B cell (primary cell): ENCODE measurements around the gene ZNF212. TPM values are rescaled to one million over a fixed set of nuclear protein-coding genes. Genes with fewer than 3 reads are reported as not detected.

Experiments
- ATAC-seq: fragments of 200-7000 bp; cut with Tn5 transposase; one replicate; pipeline ENCODE4 v1.10.0; 2021; ENCODE audit warnings: low read depth, mild to moderate bottlenecking, moderate number of reproducible peaks, moderate library complexity
- CTCF ChIA-PET: fragments of 350-600 bp; sonication (Branson Sonifier 250); formaldehyde crosslinking; loops from one replicate; lab custom pipeline; 2021; ENCODE audit warnings: antibody characterized with exemption, inconsistent platforms; lab: Charles Lee
- POLR2A ChIA-PET: fragments of 350-600 bp; sonication (Branson Sonifier 250); formaldehyde crosslinking; loops from one replicate; lab custom pipeline; 2021; ENCODE audit warnings: antibody characterized with exemption; lab: Charles Lee
- DNase-seq: peaks from one replicate; pipeline ENCODE4 v3.0.0; 2013
- H2AFZ ChIP-seq: 2 replicates; pipeline ENCODE4 v1.6.1; 2012; ENCODE audit warnings: mild to moderate bottlenecking, low read depth, low read length; ENCODE audit not compliant: insufficient read depth, poor library complexity, severe bottlenecking
- H3K27ac ChIP-seq, 2 donors: 1 replicate in 1 of 2; 2 replicates in 1 of 2; pipeline ENCODE4 v1.5.1; 2012 to 2013; ENCODE audit warnings: low read length in 2 of 2, mild to moderate bottlenecking in 2 of 2, moderate library complexity in 1 of 2
- H3K27me3 ChIP-seq, 4 experiments: fragments of 200-600 bp in 1 of 4; sonication (generic) in 1 of 4; replicated peaks in 1 of 4; 1 replicate in 2 of 4; 2 replicates in 2 of 4; pipeline versions ENCODE4 v1.6.1 to v1.7.0; 2013 to 2016; ENCODE audit warnings: low read length in 3 of 4, mild to moderate bottlenecking in 2 of 4, mixed read lengths in 1 of 4, moderate library complexity in 1 of 4; ENCODE audit not compliant: insufficient read depth in 4 of 4, control insufficient read depth in 3 of 4; ENCODE audit errors: control extremely low read depth in 1 of 4
- H3K36me3 ChIP-seq, 2 experiments: replicated peaks in 1 of 2; 1 replicate in 1 of 2; 2 replicates in 1 of 2; pipeline versions ENCODE4 v1.6.1 to v1.7.1; 2013; ENCODE audit warnings: low read length in 1 of 2; ENCODE audit not compliant: insufficient read depth in 2 of 2, control insufficient read depth in 1 of 2; ENCODE audit errors: control extremely low read depth in 1 of 2, extremely low read depth in 1 of 2
- H3K4me1 ChIP-seq, 2 donors: fragments of 200-600 bp in 1 of 2; sonication (generic) in 1 of 2; 1 replicate in 1 of 2; 2 replicates in 1 of 2; pipeline versions ENCODE4 v1.5.1 to v1.6.1; 2013 to 2017; ENCODE audit warnings: low read length in 2 of 2; ENCODE audit not compliant: control insufficient read depth in 2 of 2, insufficient read depth in 2 of 2
- H3K4me2 ChIP-seq: replicated peaks from 2 replicates; pipeline ENCODE3; 2012; ENCODE audit warnings: mild to moderate bottlenecking, low read depth, low read length; ENCODE audit not compliant: poor library complexity, severe bottlenecking
- H3K4me3 ChIP-seq, 5 experiments: fragments of 200-600 bp in 1 of 5; sonication (generic) in 1 of 5; 1 replicate in 3 of 5; 2 replicates in 2 of 5; pipeline versions ENCODE4 v1.5.1 to v1.7.0; 2011 to 2016; ENCODE audit warnings: low read length in 4 of 5, mild to moderate bottlenecking in 4 of 5, low read depth in 2 of 5, control low read depth in 1 of 5, moderate library complexity in 1 of 5; ENCODE audit not compliant: insufficient read depth in 1 of 5; ENCODE audit errors: control extremely low read depth in 1 of 5, extremely low read depth in 1 of 5
- H3K79me2 ChIP-seq: fragments of 200-600 bp; sonication (generic); one replicate; pipeline ENCODE4 v1.6.0; 2016; ENCODE audit warnings: low read length; ENCODE audit not compliant: control insufficient read depth, insufficient read depth
- H3K9ac ChIP-seq: fragments of 200-600 bp; sonication (generic); 2 replicates; pipeline ENCODE4 v1.6.1; 2017; ENCODE audit warnings: mild to moderate bottlenecking, low read length, moderate library complexity
- H3K9me3 ChIP-seq, 3 donors: one replicate each; pipeline versions ENCODE4 v1.6.1 to v1.7.1; 2013; ENCODE audit warnings: low read length in 2 of 3; ENCODE audit not compliant: control insufficient read depth in 2 of 3, insufficient read depth in 1 of 3; ENCODE audit errors: control extremely low read depth in 1 of 3
- H4K20me1 ChIP-seq: 2 replicates; pipeline ENCODE4 v1.6.0; 2012; ENCODE audit warnings: mild to moderate bottlenecking, low read length; ENCODE audit not compliant: insufficient read depth, control insufficient read depth, poor library complexity, severe bottlenecking
- H3K27ac Mint-ChIP-seq: one replicate; pipeline ENCODE4 v1.8.0; 2021; ENCODE audit warnings: mixed read lengths
- H3K27me3 Mint-ChIP-seq: one replicate; pipeline ENCODE4 v1.8.0; 2021; ENCODE audit warnings: mixed read lengths
- H3K4me1 Mint-ChIP-seq: one replicate; pipeline ENCODE4 v1.8.0; 2021; ENCODE audit warnings: mixed read lengths
- H3K4me3 Mint-ChIP-seq: one replicate; pipeline ENCODE4 v1.8.0; 2021; ENCODE audit warnings: mixed read lengths
- H3K9me3 Mint-ChIP-seq: one replicate; pipeline ENCODE4 v1.8.0; 2022; ENCODE audit warnings: mixed read lengths; ENCODE audit not compliant: insufficient read depth
- EZH2 ChIP-seq: IDR thresholded peaks from 2 replicates; pipeline ENCODE4 v1.6.1; 2012; ENCODE audit warnings: borderline replicate concordance, low read depth, mild to moderate bottlenecking, moderate library complexity, low read length; ENCODE audit not compliant: insufficient read depth, poor library complexity, severe bottlenecking
- WGBS: methylation state at CpG from one replicate; pipeline ENCODE4 v1.1.5; 2013; ENCODE audit warnings: missing lambda C conversion rate; ENCODE audit not compliant: insufficient coverage; 5-methylcytosine and 5-hydroxymethylcytosine counted together
- intact Hi-C: fragments of 100-400 bp; cut with micrococcal nuclease; formaldehyde crosslinking; loops from one replicate; pipeline ENCODE4 v1.10.0; 2022
- polyA plus RNA-seq: library from polyadenylated mRNA; depleted of rRNA; stranded (reverse); fragments of >200 nt; gene quantifications from 2 replicates; pipeline ENCODE4 v1.2.3, GENCODE V29; 2012
- total RNA-seq, 2 donors: library from RNA; stranded (reverse); fragments of 120-200 nt in 1 of 2; gene quantifications; 1 replicate in 1 of 2; 2 replicates in 1 of 2; pipeline versions ENCODE4 v1.2.3 to v1.2.4, GENCODE V29; 2013 to 2022
- TF ChIP-seq, protein P1 (sequence below): fragments of 200-600 bp; IDR thresholded peaks from one replicate; pipeline ENCODE4 v1.8.0; 2022; ENCODE audit warnings: antibody characterized with exemption, mild to moderate bottlenecking

ZNF212 gene
- total and polyA plus RNA-seq, 2 donors (not counting 1 experiment from before 2014, with no cell fraction given): 8.1 to 22.5 TPM

DNA sequence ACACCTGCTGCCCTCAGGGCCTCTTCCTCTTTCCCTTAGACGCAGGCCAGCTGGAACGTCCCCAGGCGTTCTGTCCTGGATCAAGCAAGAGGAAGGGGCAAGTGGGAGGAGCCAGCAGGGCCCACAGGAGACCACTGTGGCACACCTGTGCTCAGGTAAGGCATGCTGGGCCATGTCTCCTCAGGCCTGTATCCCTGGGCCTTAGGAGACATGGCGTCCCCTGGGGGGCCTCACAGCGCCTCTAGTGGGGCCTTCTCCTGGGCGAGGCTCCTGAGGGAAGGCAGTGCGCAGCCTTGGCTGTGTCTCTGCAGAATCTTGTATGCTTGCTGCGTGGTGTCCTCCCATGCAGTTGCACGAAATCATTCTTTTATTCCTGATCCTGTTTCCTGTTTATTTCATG is 53.9 kb downstream of the ZNF212 start:
- ATAC-seq (no peak), DNase-seq (no peak)
- Histone ChIP-seq H3K27me3 (no peaks in the 10 kb centered on the region), H3K9me3 (peaks cover 0 to under 1% (median 0%) of the 10 kb centered on the region in 3 donors), H3K9ac (no peak overlapping the region), H4K20me1 (no peaks in the 10 kb centered on the region), H3K4me3 (no peak overlapping the region), H3K79me2 (no peaks in the 10 kb centered on the region), H3K27ac (no peak overlapping the region), H3K4me2 (no peak overlapping the region), H2AFZ (no peak overlapping the region), H3K4me1 (no peaks in the 10 kb centered on the region), H3K36me3 (no peaks in the 10 kb centered on the region)
- H3K27me3 Mint-ChIP-seq: no peaks in the 10 kb centered on the region
- H3K4me3 Mint-ChIP-seq: no peak overlapping the region
- CTCF ChIA-PET: no interaction called here
- POLR2A ChIA-PET: no interaction called here
- no peaks in the 10 kb centered on the region for H3K4me1 Mint-ChIP-seq
- WGBS: 95% methylated on average over 9 of the region's 9 CpGs
- H3K27ac Mint-ChIP-seq: no peak overlapping the region
- intact Hi-C loops: no loop called here
- TF ChIP-seq EZH2: no peak
- TF ChIP-seq, protein P1, sequence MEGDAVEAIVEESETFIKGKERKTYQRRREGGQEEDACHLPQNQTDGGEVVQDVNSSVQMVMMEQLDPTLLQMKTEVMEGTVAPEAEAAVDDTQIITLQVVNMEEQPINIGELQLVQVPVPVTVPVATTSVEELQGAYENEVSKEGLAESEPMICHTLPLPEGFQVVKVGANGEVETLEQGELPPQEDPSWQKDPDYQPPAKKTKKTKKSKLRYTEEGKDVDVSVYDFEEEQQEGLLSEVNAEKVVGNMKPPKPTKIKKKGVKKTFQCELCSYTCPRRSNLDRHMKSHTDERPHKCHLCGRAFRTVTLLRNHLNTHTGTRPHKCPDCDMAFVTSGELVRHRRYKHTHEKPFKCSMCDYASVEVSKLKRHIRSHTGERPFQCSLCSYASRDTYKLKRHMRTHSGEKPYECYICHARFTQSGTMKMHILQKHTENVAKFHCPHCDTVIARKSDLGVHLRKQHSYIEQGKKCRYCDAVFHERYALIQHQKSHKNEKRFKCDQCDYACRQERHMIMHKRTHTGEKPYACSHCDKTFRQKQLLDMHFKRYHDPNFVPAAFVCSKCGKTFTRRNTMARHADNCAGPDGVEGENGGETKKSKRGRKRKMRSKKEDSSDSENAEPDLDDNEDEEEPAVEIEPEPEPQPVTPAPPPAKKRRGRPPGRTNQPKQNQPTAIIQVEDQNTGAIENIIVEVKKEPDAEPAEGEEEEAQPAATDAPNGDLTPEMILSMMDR: no peak
- no peaks in the 10 kb centered on the region for H3K9me3 Mint-ChIP-seq

GRCh38 chr7:149293946-149294633 is 54.6 kb downstream of the ZNF212 start:
- POLR2A ChIA-PET: no interaction called here
- 97% methylated on average over 15 of the region's 15 CpGs for WGBS

More at GRCh38 chr7:149293946-149294633, 54.6 kb downstream of the ZNF212 start:
- H3K9me3 Mint-ChIP-seq: no peaks in the 10 kb centered on the region
- Histone ChIP-seq H3K4me1 (no peaks in the 10 kb centered on the region), H3K27me3 (no peaks in the 10 kb centered on the region), H3K36me3 (no peaks in the 10 kb centered on the region), H3K9me3 (peaks cover 0 to 5% (median 3%) of the 10 kb centered on the region in 3 donors), H3K4me2 (no peak overlapping the region), H3K9ac (no peak overlapping the region), H2AFZ (no peak overlapping the region), H4K20me1 (no peaks in the 10 kb centered on the region), H3K4me3 (no peak overlapping the region), H3K27ac (no peak overlapping the region), H3K79me2 (no peaks in the 10 kb centered on the region)
- H3K27ac Mint-ChIP-seq: no peak overlapping the region
- H3K27me3 Mint-ChIP-seq: no peaks in the 10 kb centered on the region
- CTCF ChIA-PET: no interaction called here
- no peaks in the 10 kb centered on the region for H3K4me1 Mint-ChIP-seq
- H3K4me3 Mint-ChIP-seq: no peak overlapping the region
- TF ChIP-seq, protein P1: no peak
- no peak for TF ChIP-seq EZH2
- DNase-seq (no peak), ATAC-seq (no peak)
- intact Hi-C loops: no loop called here
